H9 (cell line): ENCODE results near the gene CENPP. TPM values are rescaled to one million over a fixed set of nuclear protein-coding genes. Genes with fewer than 3 reads are reported as not detected.

Experiments
- DNase-seq: peaks from one replicate; pipeline ENCODE4 v3.0.0-alpha.2; 2017
- H2AFZ ChIP-seq: one replicate; pipeline ENCODE4 v1.6.1; 2013; ENCODE audit warnings: mild to moderate bottlenecking, low read length, control low read depth, moderate library complexity
- H2AK5ac ChIP-seq: 2 replicates; pipeline ENCODE4 v1.6.1; 2013; ENCODE audit warnings: low read length, control low read depth, mixed read lengths; ENCODE audit not compliant: insufficient read length
- H2BK120ac ChIP-seq: one replicate; pipeline ENCODE4 v1.6.1; 2013; ENCODE audit warnings: low read depth, mild to moderate bottlenecking, low read length, control low read depth, inconsistent platforms; ENCODE audit not compliant: poor library complexity, severe bottlenecking
- H2BK12ac ChIP-seq: 2 replicates; pipeline ENCODE4 v1.6.1; 2013; ENCODE audit warnings: low read length, control low read depth, mixed read lengths, low read depth; ENCODE audit not compliant: insufficient read length
- H2BK15ac ChIP-seq: 2 replicates; pipeline ENCODE4 v1.6.1; 2013; ENCODE audit warnings: low read depth, low read length, control low read depth
- H2BK20ac ChIP-seq: one replicate; pipeline ENCODE4 v1.6.1; 2013; ENCODE audit warnings: low read depth, mild to moderate bottlenecking, low read length, control low read depth, inconsistent platforms; ENCODE audit not compliant: poor library complexity, severe bottlenecking
- H2BK5ac ChIP-seq: 2 replicates; pipeline ENCODE4 v1.6.1; 2013; ENCODE audit warnings: low read length, control low read depth, mixed read lengths; ENCODE audit not compliant: insufficient read length
- H3K14ac ChIP-seq: 2 replicates; pipeline ENCODE4 v1.6.1; 2013; ENCODE audit warnings: low read length, control low read depth; ENCODE audit not compliant: insufficient read depth
- H3K18ac ChIP-seq: 2 replicates; pipeline ENCODE4 v1.6.1; 2013; ENCODE audit warnings: low read depth, mild to moderate bottlenecking, mixed read lengths, low read length, control low read depth; ENCODE audit not compliant: insufficient read length
- H3K23ac ChIP-seq: 2 replicates; pipeline ENCODE4 v1.6.1; 2013; ENCODE audit warnings: low read length, control low read depth, mixed read lengths, low read depth; ENCODE audit not compliant: insufficient read length
- H3K23me2 ChIP-seq: 2 replicates; pipeline ENCODE4 v1.6.1; 2013; ENCODE audit warnings: low read depth, mild to moderate bottlenecking, mixed read lengths, low read length, control low read depth; ENCODE audit not compliant: insufficient read length, poor library complexity, severe bottlenecking
- H3K27ac ChIP-seq: 2 replicates; pipeline ENCODE4 v1.5.1; 2013; ENCODE audit warnings: low read length, control low read depth, mixed read lengths, low read depth; ENCODE audit not compliant: insufficient read length
- H3K27me3 ChIP-seq: 2 replicates; pipeline ENCODE4 v1.6.1; 2013; ENCODE audit warnings: low read length, control low read depth, inconsistent platforms; ENCODE audit not compliant: insufficient read depth
- H3K4ac ChIP-seq: 2 replicates; pipeline ENCODE4 v1.6.1; 2013; ENCODE audit warnings: low read depth, mild to moderate bottlenecking, control low read depth, inconsistent platforms, low read length, moderate library complexity
- H3K4me1 ChIP-seq: 2 replicates; pipeline ENCODE4 v1.6.1; 2013; ENCODE audit warnings: low read length, control low read depth, inconsistent platforms; ENCODE audit not compliant: insufficient read depth
- H3K4me2 ChIP-seq: 2 replicates; pipeline ENCODE4 v1.6.1; 2013; ENCODE audit warnings: low read length, control low read depth, mixed read lengths; ENCODE audit not compliant: insufficient read length, insufficient read depth
- H3K56ac ChIP-seq: 2 replicates; pipeline ENCODE4 v1.6.1; 2013; ENCODE audit warnings: low read depth, mild to moderate bottlenecking, mixed read lengths, low read length, control low read depth; ENCODE audit not compliant: insufficient read length
- H3K79me1 ChIP-seq: 2 replicates; pipeline ENCODE4 v1.6.1; 2013; ENCODE audit warnings: low read depth, mild to moderate bottlenecking, moderate library complexity, low read length, control low read depth, inconsistent platforms; ENCODE audit not compliant: insufficient read depth, poor library complexity, severe bottlenecking
- H3K79me2 ChIP-seq: 2 replicates; pipeline ENCODE4 v1.6.1; 2013; ENCODE audit warnings: low read length, control low read depth, inconsistent platforms; ENCODE audit not compliant: insufficient read depth
- H3K9ac ChIP-seq: 2 replicates; pipeline ENCODE4 v1.6.1; 2013; ENCODE audit warnings: low read length, control low read depth, mixed read lengths; ENCODE audit not compliant: insufficient read length; ENCODE audit errors: extremely low read depth
- H3K9me3 ChIP-seq: one replicate; pipeline ENCODE4 v1.6.1; 2013; ENCODE audit warnings: low read depth, low read length, inconsistent platforms; ENCODE audit not compliant: control insufficient read depth
- H3T11ph ChIP-seq: one replicate; pipeline ENCODE4 v1.6.1; 2013; ENCODE audit warnings: mild to moderate bottlenecking, low read length, control low read depth, inconsistent platforms
- H4K20me1 ChIP-seq: one replicate; pipeline ENCODE4 v1.6.1; 2013; ENCODE audit not compliant: control insufficient read depth, insufficient read length, insufficient read depth
- H4K5ac ChIP-seq: 2 replicates; pipeline ENCODE4 v1.6.1; 2013; ENCODE audit warnings: low read depth, mild to moderate bottlenecking, mixed read lengths, low read length, control low read depth; ENCODE audit not compliant: insufficient read length
- H4K8ac ChIP-seq: replicated peaks from 2 replicates; pipeline ENCODE4 v1.6.1; 2013; ENCODE audit warnings: low read length, control low read depth, mixed read lengths, low read depth; ENCODE audit not compliant: insufficient read length
- H4K91ac ChIP-seq: 2 replicates; pipeline ENCODE4 v1.6.1; 2013; ENCODE audit warnings: low read depth, mild to moderate bottlenecking, moderate library complexity, mixed read lengths, low read length, control low read depth; ENCODE audit not compliant: insufficient read length
- H3K27ac Mint-ChIP-seq, 3 experiments: 2 replicates in 2 of 3; 3 replicates in 1 of 3; pipeline ENCODE4 v1.8.0; 2020 to 2021; ENCODE audit warnings: mixed read lengths in 3 of 3, mild to moderate bottlenecking in 1 of 3, moderate library complexity in 1 of 3
- H3K27me3 Mint-ChIP-seq: 2 replicates; pipeline ENCODE4 v1.8.0; 2021; ENCODE audit warnings: low read depth, mild to moderate bottlenecking, moderate library complexity, mixed read lengths
- H3K36me3 Mint-ChIP-seq, 3 experiments: 2 replicates in 2 of 3; 3 replicates in 1 of 3; pipeline ENCODE4 v1.8.0; 2020 to 2021; ENCODE audit warnings: low read depth in 3 of 3, mixed read lengths in 3 of 3; ENCODE audit not compliant: insufficient read depth in 1 of 3
- H3K4me1 Mint-ChIP-seq, 2 experiments: 2 replicates each; pipeline ENCODE4 v1.8.0; 2020; ENCODE audit warnings: mixed read lengths in 2 of 2
- H3K4me3 Mint-ChIP-seq, 2 experiments: 2 replicates in 1 of 2; 3 replicates in 1 of 2; pipeline ENCODE4 v1.8.0; 2020 to 2021; ENCODE audit warnings: mild to moderate bottlenecking in 2 of 2, mixed read lengths in 2 of 2, moderate library complexity in 1 of 2
- H3K9me3 Mint-ChIP-seq, 2 experiments: 2 replicates in 1 of 2; 3 replicates in 1 of 2; pipeline ENCODE4 v1.8.0; 2020; ENCODE audit warnings: mild to moderate bottlenecking in 2 of 2, mixed read lengths in 2 of 2, moderate library complexity in 1 of 2
- CTCF ChIP-seq: fragments of 200-600 bp; sonication (generic); conservative IDR thresholded peaks from 3 replicates; pipeline ENCODE4 v1.8.0; 2021; ENCODE audit warnings: antibody characterized with exemption, mild to moderate bottlenecking
- WGBS: extraction: QIAGEN DNeasy Blood & Tissue Kit; methylation state at CpG from one replicate; pipeline ENCODE4 v1.1.7; 2013; ENCODE audit warnings: missing lambda C conversion rate, low lambda C conversion rate, mixed read lengths; ENCODE audit not compliant: insufficient read length; ENCODE audit errors: extremely low coverage; 5-methylcytosine and 5-hydroxymethylcytosine counted together
- total RNA-seq: library from RNA; stranded (reverse); gene quantifications from 2 replicates; pipeline ENCODE4 v1.2.1, GENCODE V29; 2021

CENPP gene
- total RNA-seq, 1 experiment from 2014 or later: 9.1 TPM

DNA sequence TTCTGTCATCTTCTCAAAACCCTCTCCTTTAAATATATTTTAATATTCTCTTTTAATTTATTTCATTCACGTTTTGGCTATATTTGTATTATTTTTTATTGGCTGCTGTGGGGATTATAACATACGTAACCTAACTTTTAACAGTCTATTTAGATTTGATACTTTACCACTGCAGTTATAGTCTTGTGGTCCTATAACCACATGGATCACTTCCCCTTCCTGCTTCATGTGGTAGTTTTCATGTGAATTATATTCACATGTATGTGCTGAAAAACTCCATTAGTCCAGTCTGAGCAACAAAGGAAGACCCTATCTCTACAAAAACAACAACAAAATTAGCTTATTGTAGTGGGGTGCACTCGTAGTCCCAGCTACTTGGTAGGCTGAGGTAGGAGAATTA is 34.3 kb downstream of the CENPP start:
- Mint-ChIP-seq H3K27ac (no peak overlapping the region), H3K36me3 (peaks cover 15 to 24% (median 21%) of the 10 kb centered on the region in 3 experiments), H3K4me1 (no peaks in the 10 kb centered on the region), H3K4me3 (no peak overlapping the region), H3K9me3 (peaks cover 14 to 16% of the 10 kb centered on the region in 2 experiments), H3K27me3 (no peaks in the 10 kb centered on the region)
- Histone ChIP-seq H3K23me2 (no peaks in the 10 kb centered on the region), H2BK15ac (no peak overlapping the region), H3T11ph (no peak overlapping the region), H4K5ac (no peak overlapping the region), H2AFZ (no peak overlapping the region), H2AK5ac (no peak overlapping the region), H3K56ac (no peak overlapping the region), H3K9ac (no peak overlapping the region), H2BK12ac (no peak overlapping the region), H2BK120ac (no peak overlapping the region), H3K4me2 (no peak overlapping the region), H3K79me2 (no peaks in the 10 kb centered on the region), H3K9me3 (no peaks in the 10 kb centered on the region), H3K27ac (no peak overlapping the region), H4K91ac (no peak overlapping the region), H3K23ac (no peak overlapping the region), H3K18ac (no peak overlapping the region), H2BK20ac (no peak overlapping the region), H3K4me1 (no peaks in the 10 kb centered on the region), H3K14ac (no peak overlapping the region), H2BK5ac (no peak overlapping the region), H3K4ac (no peak overlapping the region), H3K79me1 (no peaks in the 10 kb centered on the region), H3K27me3 (no peaks in the 10 kb centered on the region), H4K8ac (no peak overlapping the region), H4K20me1 (no peaks in the 10 kb centered on the region)
- no CpG with 5 or more reads among the region's 3 CpGs for WGBS
- TF ChIP-seq CTCF: no peak
- no peak for DNase-seq
